Measurements from ENCODE around the gene KDM4B.
"Not testable (repeated sequence)": the region's sequence is repeated elsewhere in the genome, so short reads cannot be mapped to it uniquely, and the experiment has no call there.

KDM4B gene

GRCh38 chr19:5192568-5192967 is 223.7 kb downstream of the KDM4B start:
- in situ Hi-C loops (cut with HindIII; ENCODE audit: low sequenced_read_pairs): no loop called here

DNA sequence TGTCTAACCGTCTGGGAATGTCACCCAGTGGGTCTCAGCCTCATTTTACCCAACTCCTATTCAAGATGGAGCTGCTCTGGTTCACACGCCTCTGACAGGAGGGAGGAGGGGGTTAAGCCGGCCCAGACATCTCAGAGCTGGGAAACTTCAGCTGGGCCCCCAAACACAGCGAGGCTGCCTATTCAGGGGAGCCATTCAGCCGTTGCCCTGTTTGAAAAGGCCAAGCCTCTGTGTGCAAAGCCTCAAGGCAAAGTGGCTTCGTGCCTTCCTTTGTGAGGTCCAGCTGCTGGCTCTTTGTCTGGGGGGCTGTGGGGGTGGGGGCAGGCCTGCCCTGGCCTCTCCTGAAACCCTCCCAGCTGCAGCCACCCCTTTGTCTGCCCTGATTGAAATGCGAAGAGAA is 224.3 kb downstream of the KDM4B start:
- in situ Hi-C loops (cut with HindIII; ENCODE audit: low sequenced_read_pairs): no loop called here

GRCh38 chr19:5194641-5195040 is 225.7 kb downstream of the KDM4B start:
- in situ Hi-C loops (cut with HindIII; ENCODE audit: low sequenced_read_pairs): no loop called here

- in situ Hi-C loops (cut with HindIII; ENCODE audit: low sequenced_read_pairs): not testable (repeated sequence)
Measured at GRCh38 chr19:5195587-5195986, 226.7 kb downstream of the KDM4B start.

GRCh38 chr19:5196832-5197231 is 227.9 kb downstream of the KDM4B start:
- in situ Hi-C loops (cut with HindIII; ENCODE audit: low sequenced_read_pairs): no loop called here

DNA sequence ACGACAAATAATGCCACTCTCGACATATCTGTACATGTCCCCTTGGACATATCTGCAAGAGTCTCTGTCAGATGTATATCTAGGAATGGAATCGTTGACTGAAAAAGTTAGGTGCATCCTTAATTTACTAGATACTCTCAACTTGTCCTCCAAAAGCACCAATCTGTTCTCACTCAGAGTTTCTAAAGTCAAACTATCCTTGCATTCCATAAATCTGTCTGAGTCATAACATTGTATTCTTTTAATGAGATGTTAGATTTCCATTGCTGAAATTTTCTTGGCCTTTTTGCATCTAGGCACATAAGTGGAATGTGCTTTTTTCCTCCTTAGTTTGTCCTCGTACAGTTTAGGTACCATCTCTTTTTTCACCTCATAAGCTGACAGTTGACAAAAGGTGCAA is 231.9 kb downstream of the KDM4B start:
- in situ Hi-C loops (cut with HindIII; ENCODE audit: low sequenced_read_pairs): no loop called here

GRCh38 chr19:5202553-5202952 is 233.6 kb downstream of the KDM4B start:
- in situ Hi-C loops (cut with HindIII; ENCODE audit: low sequenced_read_pairs): no loop called here
